ENCODE results near the gene INSL3.

The INSL3 gene

GRCh38 chr19:17846146-17846545, 24.8 kb upstream of the INSL3 start:
- DNase-seq (ENCODE audit: low spot score), result no peak

DNA sequence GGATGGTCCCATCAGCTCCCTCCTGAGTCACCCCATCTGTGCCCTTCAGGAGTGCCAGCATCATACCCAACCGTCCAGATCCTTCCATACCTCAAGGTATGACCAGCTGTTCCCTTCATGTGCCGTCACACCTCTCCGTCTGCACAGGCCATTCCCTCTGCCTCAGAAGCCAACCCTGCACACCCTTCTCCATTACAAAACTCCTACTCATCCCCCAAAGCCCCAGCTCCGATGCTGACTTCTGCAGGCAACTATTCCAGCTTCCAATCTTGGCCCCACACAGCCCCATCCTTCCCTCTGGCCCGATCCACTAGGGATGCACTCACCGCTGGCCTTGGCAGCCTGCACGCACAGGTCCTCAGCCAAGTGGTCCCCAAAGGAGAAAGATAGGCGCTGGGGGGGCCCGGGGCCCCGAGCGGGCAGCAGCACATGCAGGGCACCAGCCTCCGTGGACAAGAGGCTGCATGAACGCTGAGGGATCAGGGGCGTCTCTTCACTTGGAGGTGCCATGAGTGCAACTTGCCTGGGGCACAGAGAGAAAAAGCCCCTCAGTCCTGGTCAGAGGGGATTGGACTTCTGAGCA, 22.7 kb upstream of the INSL3 start:
- DNase-seq (ENCODE audit: low spot score), result no peak

- DNase-seq (ENCODE audit: low spot score), result no peak
Observed at GRCh38 chr19:17843292-17843827, 22.0 kb upstream of the INSL3 start.

GRCh38 chr19:17842663-17843291, 21.5 kb upstream of the INSL3 start:
- DNase-seq (ENCODE audit: low spot score), result peak; percentile 49

DNA sequence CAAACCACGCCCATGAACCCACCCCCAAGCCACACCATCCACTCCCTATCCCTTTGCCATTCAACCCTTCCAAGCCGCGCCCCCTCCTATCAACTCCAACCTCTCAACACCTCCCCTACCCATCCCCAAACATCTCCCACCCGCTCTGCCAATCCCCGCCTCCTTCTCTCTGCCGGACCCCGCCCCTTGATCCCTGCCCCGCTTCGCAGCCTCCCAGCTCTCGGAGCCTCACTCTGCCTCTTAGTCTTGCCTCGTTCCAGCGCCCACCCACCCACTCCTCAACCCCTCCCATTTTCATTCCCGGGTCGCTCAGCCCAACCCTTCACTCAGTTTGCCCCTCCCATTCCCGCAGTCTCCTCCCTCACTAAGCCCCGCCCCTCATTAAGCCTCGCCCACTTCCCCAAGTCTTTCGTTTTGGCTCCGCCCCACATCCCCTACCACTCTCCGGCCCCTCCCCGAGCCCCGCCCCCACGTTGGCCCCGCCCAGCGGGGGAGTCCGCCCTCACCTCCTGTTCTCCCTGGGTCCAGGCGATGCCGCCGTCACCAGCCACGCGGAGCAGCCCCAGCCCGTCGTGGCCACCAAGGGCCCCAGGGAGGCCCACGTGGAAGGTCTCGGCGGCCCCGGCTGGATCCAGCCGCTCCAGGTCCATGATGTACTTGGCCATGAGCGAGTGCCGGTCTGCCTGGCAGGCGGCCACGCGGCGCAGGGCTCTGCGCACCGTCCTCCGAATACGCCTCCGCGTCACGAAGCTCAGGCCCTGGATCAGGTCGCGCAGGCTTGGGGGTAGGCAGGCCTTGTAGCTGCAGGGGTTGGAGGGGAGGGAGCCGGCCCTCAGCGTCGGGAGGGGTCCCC, 20.7 kb upstream of the INSL3 start:
- DNase-seq (ENCODE audit: low spot score), result peak; percentile 88

DNA sequence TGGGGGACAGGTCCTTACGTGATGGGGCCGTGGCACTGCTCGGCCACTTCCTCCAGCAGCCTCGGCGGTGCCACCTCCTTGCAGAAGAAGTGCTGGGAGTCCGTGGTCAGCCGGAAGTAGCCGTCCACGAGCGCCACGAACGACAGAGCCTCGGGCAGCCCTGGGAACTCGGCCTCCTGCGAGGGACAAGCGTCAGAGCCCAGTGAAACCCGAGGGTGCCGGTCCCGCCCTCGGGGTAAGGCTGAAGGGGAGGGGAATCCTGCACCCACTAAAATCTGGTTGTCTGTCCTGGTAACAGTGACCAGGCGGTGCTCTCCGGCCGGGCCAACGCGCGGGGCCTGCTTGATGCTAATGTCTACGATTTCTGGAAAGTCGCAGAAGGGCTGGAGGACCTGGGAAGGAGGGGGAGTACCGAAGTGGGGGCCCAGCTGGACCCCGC, 20.1 kb upstream of the INSL3 start:
- DNase-seq (ENCODE audit: low spot score), result no peak

GRCh38 chr19:17840019-17840418, 18.7 kb upstream of the INSL3 start:
- no peak for DNase-seq (ENCODE audit: low spot score)

DNA sequence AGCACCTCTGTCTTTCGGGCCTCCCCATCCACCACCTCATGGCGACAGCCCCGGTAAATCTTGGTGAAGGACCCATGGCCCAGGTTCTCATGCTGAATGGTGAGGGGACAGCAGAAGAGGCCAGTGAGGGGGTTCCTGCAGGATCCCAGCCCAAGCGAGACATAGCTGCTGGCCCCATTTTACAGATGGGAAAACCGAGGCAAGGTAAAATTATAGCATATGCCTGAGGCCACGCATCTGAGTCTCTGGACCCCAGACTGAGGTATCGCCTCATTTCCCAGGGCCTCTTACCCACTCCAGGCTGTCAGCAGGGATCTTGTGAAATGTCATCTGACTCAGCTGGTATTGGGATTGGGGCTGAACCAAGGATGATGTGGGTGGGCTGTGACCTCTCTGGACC, 16.7 kb upstream of the INSL3 start:
- no peak for DNase-seq (ENCODE audit: low spot score)

DNA sequence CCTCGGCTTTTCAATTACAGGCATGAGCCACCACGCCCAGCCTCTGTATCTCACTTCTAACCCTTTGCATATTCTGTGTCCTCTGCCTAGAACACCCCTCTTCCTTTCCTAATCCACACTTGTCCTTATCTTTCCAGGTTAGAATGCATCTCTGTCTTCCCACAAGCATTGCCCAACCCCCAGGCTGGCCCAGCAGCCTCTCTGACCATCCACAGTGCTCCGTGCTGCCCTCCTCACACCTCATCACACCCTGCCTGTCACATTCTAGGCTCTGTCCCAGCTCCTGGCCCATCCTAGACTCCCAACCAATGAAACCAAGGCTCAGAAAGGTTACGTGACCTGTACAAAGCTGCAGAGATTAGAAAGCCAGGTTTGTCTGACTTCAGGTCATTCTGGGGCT, 15.2 kb upstream of the INSL3 start:
- no peak for DNase-seq (ENCODE audit: low spot score)

GRCh38 chr19:17835182-17836006, 14.1 kb upstream of the INSL3 start:
- no peak for DNase-seq (ENCODE audit: low spot score)

- peak; percentile 55 for DNase-seq (ENCODE audit: low spot score)
Observed at GRCh38 chr19:17834350-17835181, 13.2 kb upstream of the INSL3 start.

GRCh38 chr19:17832443-17833208, 11.3 kb upstream of the INSL3 start:
- DNase-seq (ENCODE audit: low spot score), result no peak

- DNase-seq (ENCODE audit: low spot score), result no peak
Observed at GRCh38 chr19:17831419-17831888, 10.1 kb upstream of the INSL3 start.

DNA sequence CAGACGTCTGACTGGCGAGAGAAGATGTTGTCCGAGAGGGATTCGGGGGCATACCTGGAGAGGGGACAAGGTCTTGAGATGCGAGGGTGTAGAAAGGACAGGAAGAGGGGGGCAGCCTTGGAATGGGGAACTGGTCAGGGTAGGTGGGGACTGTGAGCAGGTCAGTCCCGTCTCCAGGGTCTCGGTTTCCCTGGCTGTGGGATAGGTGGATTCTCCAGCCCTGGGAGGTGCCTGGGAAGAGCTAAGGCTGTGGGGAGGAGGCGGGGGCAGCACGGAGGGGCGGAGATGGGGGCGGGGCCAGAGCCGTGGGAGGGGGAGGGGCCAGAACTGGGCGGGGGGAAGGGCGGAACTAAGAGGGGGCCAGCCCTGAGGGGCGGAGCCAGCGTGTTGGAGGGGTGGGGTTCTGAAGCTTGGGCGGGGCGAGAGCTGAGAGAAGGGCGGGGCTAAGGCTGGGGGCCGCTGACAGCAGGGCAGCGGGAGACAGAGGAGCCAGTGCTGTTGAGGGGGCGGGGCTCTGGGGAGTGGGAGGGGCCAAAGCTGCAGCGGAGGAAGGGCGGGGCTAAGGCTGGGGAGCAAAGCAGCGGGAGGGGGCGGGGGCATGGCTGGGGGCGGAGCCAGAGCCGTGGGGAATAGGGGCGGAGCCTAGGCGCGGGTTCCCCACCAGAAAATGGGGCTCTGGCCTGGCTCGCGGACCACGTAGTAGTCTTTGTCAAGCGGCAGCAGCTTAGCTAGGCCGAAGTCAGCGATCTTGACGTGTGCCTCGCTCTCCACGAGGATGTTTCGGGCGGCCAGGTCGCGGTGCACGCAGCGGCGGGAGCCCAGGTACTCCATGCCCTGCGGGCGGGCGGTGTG, 9.5 kb upstream of the INSL3 start:
- DNase-seq (ENCODE audit: low spot score), result peak; percentile 39

DNA sequence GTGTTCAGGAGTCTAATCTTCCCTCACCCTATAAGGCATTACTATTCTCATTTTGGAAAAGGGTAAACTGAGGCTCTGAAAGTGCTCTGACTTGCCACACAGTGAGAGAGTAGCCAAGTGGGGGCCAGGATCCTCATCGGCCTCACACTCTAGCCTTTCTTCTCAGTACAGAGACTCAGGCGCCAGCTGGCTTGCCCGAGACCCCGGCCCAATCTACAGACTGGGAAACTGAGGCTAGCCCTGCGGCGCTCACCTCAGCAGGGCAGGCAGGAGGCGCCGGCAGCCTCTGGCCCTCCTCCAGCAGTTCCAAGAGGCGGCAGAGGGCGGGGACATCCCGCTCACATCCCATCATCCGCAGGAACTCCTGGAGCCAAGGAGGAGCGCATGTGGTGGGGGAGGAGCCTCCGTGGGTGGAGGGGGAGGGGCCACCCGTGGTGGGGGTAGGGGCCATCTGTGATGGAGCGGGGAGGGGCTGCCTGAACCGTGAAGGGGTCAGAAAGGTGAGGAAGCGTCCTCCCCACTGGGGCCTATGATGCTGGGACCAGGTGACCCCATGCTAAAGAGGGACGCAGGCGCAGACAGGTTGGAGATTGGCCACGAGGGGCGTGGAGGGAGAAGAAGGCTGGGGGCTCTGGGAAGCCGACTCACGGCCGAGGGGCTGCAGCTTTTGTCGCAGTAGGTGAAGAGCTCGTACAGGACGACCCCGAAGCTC, 8.7 kb upstream of the INSL3 start:
- DNase-seq (ENCODE audit: low spot score), result no peak

DNA sequence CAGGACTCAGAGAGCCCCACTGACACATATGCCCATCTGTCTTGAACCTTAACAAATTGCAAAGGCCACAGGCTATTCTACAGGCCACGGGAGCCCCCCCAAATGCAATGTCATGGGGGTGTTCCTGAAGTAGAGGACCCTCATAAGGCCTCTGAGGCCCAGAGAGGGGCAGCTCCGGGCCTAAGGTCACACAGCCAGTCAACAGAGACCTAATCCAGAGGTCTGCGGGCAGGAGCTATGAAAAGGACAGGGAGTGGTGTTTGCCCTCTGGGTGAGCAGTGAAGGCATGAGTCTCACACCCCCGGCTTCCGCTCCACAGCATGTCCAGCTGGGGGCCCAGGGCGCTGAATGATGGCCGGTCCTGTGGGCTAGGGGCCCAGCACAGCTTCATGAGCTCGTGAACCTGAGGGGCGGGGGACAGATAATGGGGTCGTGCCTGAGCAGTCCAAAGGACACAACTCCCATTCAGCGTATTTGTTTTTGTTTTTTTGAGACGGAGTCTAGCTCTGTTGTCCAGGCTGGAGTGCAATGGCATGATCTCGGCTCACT, 5.3 kb upstream of the INSL3 start:
- DNase-seq (ENCODE audit: low spot score), result no peak

DNA sequence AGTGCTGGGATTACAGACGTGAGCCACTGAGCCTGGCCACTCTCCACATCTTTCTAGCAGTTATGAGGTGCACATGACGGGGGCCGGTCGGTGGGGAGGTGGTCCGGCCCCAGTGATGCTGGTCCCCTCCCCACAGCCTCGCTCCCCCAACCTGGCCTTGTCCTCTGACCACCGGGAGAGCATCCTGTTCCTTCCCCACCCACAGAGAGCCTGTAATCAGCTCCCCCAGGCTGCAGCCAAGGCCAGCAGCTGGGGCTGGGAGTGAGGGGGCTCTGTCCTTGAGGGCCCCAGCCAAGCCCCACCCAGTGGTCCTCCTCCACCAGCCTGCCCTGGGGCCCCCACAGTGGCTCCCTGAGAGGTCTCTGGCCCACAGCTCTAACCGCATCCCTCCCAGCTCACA, 3.0 kb upstream of the INSL3 start:
- DNase-seq (ENCODE audit: low spot score), result no peak

GRCh38 chr19:17817668-17818363, 3.5 kb downstream of the INSL3 start:
- DNase-seq (ENCODE audit: low spot score), result no peak
